Right atrium auricular region (tissue), 2 donors: ENCODE results near the gene ABLIM3. TPM values are rescaled to one million over a fixed set of nuclear protein-coding genes. Genes with fewer than 3 reads are reported as not detected.

Source experiments
- DNase-seq: peaks from one replicate; pipeline ENCODE4 v3.0.0-alpha.2; 2019; ENCODE audit warnings: low spot score
- H3K27ac ChIP-seq, 2 donors: fragments of 200-600 bp; sonication (generic); 1 replicate in 1 of 2; 2 replicates in 1 of 2; pipeline ENCODE4 v1.5.1; 2016 to 2019
- H3K27me3 ChIP-seq, 2 donors: fragments of 200-600 bp; sonication (generic); one replicate each; pipeline versions ENCODE4 v1.5.1 to v1.6.0; 2017 to 2019
- H3K36me3 ChIP-seq: fragments of 200-600 bp; sonication (generic); one replicate; pipeline ENCODE4 v1.5.1; 2016
- H3K4me1 ChIP-seq, 2 donors: fragments of 200-600 bp; sonication (generic); one replicate each; pipeline versions ENCODE4 v1.5.1 to v1.6.0; 2017 to 2019
- H3K4me3 ChIP-seq, 2 donors: fragments of 200-600 bp; sonication (generic); 1 replicate in 1 of 2; 2 replicates in 1 of 2; pipeline ENCODE4 v1.5.1; 2017 to 2019; ENCODE audit warnings: mild to moderate bottlenecking in 1 of 2, moderate library complexity in 1 of 2
- H3K9me3 ChIP-seq, 2 donors: fragments of 200-600 bp; sonication (generic); one replicate each; pipeline ENCODE4 v1.5.1; 2019
- total RNA-seq, 2 donors: library from RNA; depleted of rRNA; stranded (reverse); fragments of >200 nt; gene quantifications; one replicate each; pipeline ENCODE4 v1.1.0, GENCODE V29; 2016
- TF ChIP-seq, protein P1 (sequence below), 2 donors: fragments of 200-600 bp; sonication (generic); IDR thresholded peaks; one replicate each; pipeline ENCODE4 v1.5.1; 2019; ENCODE audit warnings: antibody characterized with exemption in 2 of 2

ABLIM3 gene
- total RNA-seq, 2 donors from 2014 or later: 109 to 145 TPM

DNA sequence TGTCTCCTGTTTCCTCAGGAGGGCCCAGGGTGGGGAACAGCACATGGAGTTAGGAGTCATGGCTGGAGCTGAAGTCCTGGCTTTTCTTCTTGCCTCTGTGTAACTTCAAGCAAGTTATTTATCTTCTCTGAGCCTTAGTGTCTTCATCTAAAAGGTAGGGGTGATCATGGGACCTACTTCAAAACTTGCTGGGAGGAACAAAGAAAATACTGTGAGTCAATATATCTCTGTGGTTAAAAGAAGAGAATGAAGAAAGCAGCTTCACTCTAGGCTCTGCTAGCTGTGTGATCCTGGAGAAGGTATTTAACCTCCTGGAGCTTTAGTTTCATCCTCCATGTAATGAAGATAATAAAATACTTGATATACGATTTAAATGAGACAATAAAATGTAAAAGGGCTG, 156.9 kb downstream of the ABLIM3 start:
- Histone ChIP-seq H3K4me1 (peaks cover 0 to 74% of the 10 kb centered on the region in 2 donors), H3K4me3 (no peak overlapping the region), H3K36me3 (peaks cover 21% of the 10 kb centered on the region), H3K27me3 (no peaks in the 10 kb centered on the region), H3K27ac (peak overlapping the region; percentile 82), H3K9me3 (no peaks in the 10 kb centered on the region)
- no peak for DNase-seq
- TF ChIP-seq, protein P1, sequence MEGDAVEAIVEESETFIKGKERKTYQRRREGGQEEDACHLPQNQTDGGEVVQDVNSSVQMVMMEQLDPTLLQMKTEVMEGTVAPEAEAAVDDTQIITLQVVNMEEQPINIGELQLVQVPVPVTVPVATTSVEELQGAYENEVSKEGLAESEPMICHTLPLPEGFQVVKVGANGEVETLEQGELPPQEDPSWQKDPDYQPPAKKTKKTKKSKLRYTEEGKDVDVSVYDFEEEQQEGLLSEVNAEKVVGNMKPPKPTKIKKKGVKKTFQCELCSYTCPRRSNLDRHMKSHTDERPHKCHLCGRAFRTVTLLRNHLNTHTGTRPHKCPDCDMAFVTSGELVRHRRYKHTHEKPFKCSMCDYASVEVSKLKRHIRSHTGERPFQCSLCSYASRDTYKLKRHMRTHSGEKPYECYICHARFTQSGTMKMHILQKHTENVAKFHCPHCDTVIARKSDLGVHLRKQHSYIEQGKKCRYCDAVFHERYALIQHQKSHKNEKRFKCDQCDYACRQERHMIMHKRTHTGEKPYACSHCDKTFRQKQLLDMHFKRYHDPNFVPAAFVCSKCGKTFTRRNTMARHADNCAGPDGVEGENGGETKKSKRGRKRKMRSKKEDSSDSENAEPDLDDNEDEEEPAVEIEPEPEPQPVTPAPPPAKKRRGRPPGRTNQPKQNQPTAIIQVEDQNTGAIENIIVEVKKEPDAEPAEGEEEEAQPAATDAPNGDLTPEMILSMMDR (IDR thresholded peaks at IDR 0.05): no peak

DNA sequence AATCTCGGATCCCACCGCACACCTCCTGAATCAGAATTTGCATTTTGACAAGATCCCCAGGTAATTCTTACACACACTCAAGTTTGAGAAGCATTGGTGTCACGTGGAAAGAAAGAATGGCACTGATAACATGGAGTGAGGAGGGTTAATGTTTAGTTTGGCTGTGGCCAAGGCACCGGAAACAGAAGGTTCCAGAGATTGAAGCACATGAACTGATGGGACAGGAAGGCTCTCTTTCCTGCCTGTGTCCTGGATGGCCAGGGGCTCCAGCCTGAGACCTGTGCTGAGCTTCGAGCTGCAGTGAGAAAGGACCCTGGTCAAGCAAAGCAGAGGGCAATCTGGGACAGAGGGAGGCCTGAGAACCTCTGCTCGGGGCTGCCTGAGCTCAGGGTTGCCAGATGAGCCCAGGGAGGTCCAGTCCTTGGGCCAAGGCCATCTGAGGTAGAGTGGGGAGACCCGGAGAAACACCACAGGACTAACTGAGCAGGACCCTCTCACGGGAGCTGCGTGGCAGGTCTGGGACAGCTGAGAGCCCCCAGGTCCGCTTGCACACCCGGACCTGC, 157.6 kb downstream of the ABLIM3 start:
- no peak for DNase-seq
- peak overlapping the region; percentile 82 for H3K27ac ChIP-seq
- no peaks in the 10 kb centered on the region for H3K9me3 ChIP-seq
- H3K27me3 ChIP-seq: no peaks in the 10 kb centered on the region
- TF ChIP-seq, protein P1 (IDR thresholded peaks at IDR 0.05): no peak
- H3K4me1 ChIP-seq: peaks cover 0 to 70% of the 10 kb centered on the region in 2 donors
- H3K36me3 ChIP-seq: peaks cover 28% of the 10 kb centered on the region
- H3K4me3 ChIP-seq: no peak overlapping the region

DNA sequence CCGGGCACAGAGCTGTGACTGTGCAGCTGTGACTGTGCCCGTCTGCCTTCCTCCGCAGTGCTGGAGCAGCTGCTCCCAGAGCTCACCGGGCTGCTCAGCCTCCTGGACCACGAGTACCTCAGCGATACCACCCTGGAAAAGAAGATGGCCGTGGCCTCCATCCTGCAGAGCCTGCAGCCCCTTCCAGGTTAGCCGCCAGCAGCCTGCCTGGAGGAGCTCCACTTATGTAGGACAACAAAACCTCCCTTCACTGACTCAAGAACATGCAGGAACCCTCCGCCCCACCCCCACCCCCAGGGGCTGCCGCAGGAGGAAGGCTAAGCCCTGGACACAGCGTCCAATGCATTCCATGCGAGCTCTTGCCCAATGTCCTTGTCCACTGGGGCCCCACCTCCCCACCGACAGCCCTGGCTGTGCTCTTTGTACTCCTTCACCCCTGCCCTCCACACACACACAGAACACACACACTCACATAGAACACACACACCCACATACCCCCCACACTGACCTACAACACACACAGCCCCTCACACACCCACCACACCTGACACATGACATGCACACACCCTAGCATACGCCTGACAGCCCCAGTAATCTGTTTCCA, 158.3 kb downstream of the ABLIM3 start:
- DNase-seq: peak; percentile 75
- Histone ChIP-seq H3K27ac (peak overlapping the region; percentile 82), H3K4me1 (peaks cover 0 to 67% of the 10 kb centered on the region in 2 donors), H3K27me3 (no peaks in the 10 kb centered on the region), H3K4me3 (no peak overlapping the region), H3K9me3 (no peaks in the 10 kb centered on the region), H3K36me3 (peaks cover 34% of the 10 kb centered on the region)
- TF ChIP-seq, protein P1 (IDR thresholded peaks at IDR 0.05): no peak

DNA sequence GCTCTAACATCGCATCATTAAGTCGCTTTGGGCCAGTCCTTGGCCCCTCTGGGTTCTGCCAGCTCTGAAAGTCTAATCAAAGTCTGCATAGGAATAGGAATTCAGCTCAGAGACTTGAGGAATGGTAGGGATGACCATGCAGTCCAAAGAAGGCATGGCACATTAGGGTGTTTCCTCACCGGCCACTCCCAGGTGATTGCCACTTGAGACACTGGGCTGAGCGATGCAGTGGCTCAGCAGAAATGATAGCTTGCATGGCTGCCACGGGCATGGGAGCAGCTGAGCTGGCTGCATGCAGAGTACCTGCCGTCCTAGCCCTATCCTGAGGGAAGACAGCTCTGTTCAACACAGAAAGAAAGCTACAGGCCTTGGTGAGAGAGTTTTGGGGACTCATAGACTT, 159.1 kb downstream of the ABLIM3 start:
- TF ChIP-seq, protein P1 (IDR thresholded peaks at IDR 0.05): no peak
- peak overlapping the region; percentile 82 for H3K27ac ChIP-seq
- no peaks in the 10 kb centered on the region for H3K9me3 ChIP-seq
- H3K36me3 ChIP-seq: peaks cover 42% of the 10 kb centered on the region
- H3K27me3 ChIP-seq: no peaks in the 10 kb centered on the region
- peaks cover 0 to 59% of the 10 kb centered on the region in 2 donors for H3K4me1 ChIP-seq
- no peak overlapping the region for H3K4me3 ChIP-seq
- DNase-seq: no peak

DNA sequence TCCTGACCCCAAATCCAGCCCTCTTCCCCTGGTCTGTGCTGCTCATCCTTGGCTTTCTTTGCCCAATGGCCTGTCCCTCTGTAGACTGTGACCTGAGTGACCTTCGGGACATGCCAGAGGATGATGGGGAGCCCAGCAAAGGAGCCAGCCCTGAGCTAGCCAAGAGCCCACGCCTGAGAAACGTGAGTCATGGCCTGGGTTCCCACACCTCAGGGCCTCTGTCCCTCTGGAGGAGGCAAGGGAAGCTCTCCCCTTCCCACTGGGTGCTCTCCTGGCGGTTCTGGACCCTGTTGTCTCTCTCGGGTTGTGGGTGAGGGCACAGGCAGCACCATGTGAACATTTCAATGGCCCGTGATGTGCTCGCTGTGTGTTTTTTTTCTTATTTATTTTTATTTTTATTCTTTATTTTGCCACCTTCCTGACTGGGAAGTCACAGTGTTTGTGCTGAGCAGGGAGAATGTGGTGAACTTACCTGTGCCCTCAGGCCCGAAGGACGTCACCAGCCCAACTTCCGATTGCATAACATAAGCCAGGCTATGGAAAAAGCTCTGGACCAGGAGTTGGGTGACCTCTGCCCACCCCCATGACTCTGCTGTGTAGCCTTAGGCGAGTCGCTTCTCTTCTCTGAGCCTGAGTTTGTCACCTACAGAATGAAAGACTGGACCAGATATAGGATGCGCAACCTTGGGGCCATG, 159.9 kb downstream of the ABLIM3 start:
- H3K4me1 ChIP-seq: peaks cover 0 to 51% of the 10 kb centered on the region in 2 donors
- peak overlapping the region in 1 of 2 donors; percentile 82 for H3K27ac ChIP-seq
- H3K27me3 ChIP-seq: no peaks in the 10 kb centered on the region
- no peak overlapping the region for H3K4me3 ChIP-seq
- peaks cover 46% of the 10 kb centered on the region for H3K36me3 ChIP-seq
- TF ChIP-seq, protein P1 (IDR thresholded peaks at IDR 0.05): no peak
- DNase-seq: no peak
- no peaks in the 10 kb centered on the region for H3K9me3 ChIP-seq
